Measurements from ENCODE around the gene DCTN5. TPM values are rescaled to one million over a fixed set of nuclear protein-coding genes. Genes with fewer than 3 reads are reported as not detected.

DCTN5 gene
- 10 to 100 TPM; 22.7 to 67.8 (median 43.1) TPM for total RNA-seq
- 10 to 100 TPM in 1 of 3 donors, 1 to 10 TPM in 2; 7.9 to 64.4 (median 9.8) TPM for polyA plus RNA-seq
- long read RNA-seq, donor 1, full-length matches to known transcripts = 72 of 72 reads
- long read RNA-seq, donor 1, partial matches to known transcripts = 0 of 72 reads
- long read RNA-seq, donor 1, other reads (novel, unspliced or antisense) = 0 of 72 reads
- long read RNA-seq, donor 2, full-length matches to known transcripts = 58 of 58 reads
- long read RNA-seq, donor 2, partial matches to known transcripts = 0 of 58 reads
- long read RNA-seq, donor 2, other reads (novel, unspliced or antisense) = 0 of 58 reads
- long read RNA-seq, donor 3, full-length matches to known transcripts = 32 of 32 reads
- long read RNA-seq, donor 3, partial matches to known transcripts = 0 of 32 reads
- long read RNA-seq, donor 3, other reads (novel, unspliced or antisense) = 0 of 32 reads
- long read RNA-seq, donor 4, full-length matches to known transcripts = 7 of 10 reads
- long read RNA-seq, donor 4, partial matches to known transcripts = 0 of 10 reads
- long read RNA-seq, donor 4, other reads (novel, unspliced or antisense) = 3 of 10 reads
- long read RNA-seq, donor 5, full-length matches to known transcripts = 33 of 40 reads
- long read RNA-seq, donor 5, partial matches to known transcripts = 1 of 40 reads
- long read RNA-seq, donor 5, other reads (novel, unspliced or antisense) = 6 of 40 reads
- long read RNA-seq, donor 6, full-length matches to known transcripts = 6 of 9 reads
- long read RNA-seq, donor 6, partial matches to known transcripts = 0 of 9 reads
- long read RNA-seq, donor 6, other reads (novel, unspliced or antisense) = 3 of 9 reads
- long read RNA-seq, donor 7, full-length matches to known transcripts = 24 of 24 reads
- long read RNA-seq, donor 7, partial matches to known transcripts = 0 of 24 reads
- long read RNA-seq, donor 7, other reads (novel, unspliced or antisense) = 0 of 24 reads
- long read RNA-seq, donor 8, full-length matches to known transcripts = 77 of 77 reads
- long read RNA-seq, donor 8, partial matches to known transcripts = 0 of 77 reads
- long read RNA-seq, donor 8, other reads (novel, unspliced or antisense) = 0 of 77 reads
- long read RNA-seq, donor 9, full-length matches to known transcripts = 35 of 35 reads
- long read RNA-seq, donor 9, partial matches to known transcripts = 0 of 35 reads
- long read RNA-seq, donor 9, other reads (novel, unspliced or antisense) = 0 of 35 reads
- long read RNA-seq, donor 10, full-length matches to known transcripts = 49 of 49 reads
- long read RNA-seq, donor 10, partial matches to known transcripts = 0 of 49 reads
- long read RNA-seq, donor 10, other reads (novel, unspliced or antisense) = 0 of 49 reads

DNA sequence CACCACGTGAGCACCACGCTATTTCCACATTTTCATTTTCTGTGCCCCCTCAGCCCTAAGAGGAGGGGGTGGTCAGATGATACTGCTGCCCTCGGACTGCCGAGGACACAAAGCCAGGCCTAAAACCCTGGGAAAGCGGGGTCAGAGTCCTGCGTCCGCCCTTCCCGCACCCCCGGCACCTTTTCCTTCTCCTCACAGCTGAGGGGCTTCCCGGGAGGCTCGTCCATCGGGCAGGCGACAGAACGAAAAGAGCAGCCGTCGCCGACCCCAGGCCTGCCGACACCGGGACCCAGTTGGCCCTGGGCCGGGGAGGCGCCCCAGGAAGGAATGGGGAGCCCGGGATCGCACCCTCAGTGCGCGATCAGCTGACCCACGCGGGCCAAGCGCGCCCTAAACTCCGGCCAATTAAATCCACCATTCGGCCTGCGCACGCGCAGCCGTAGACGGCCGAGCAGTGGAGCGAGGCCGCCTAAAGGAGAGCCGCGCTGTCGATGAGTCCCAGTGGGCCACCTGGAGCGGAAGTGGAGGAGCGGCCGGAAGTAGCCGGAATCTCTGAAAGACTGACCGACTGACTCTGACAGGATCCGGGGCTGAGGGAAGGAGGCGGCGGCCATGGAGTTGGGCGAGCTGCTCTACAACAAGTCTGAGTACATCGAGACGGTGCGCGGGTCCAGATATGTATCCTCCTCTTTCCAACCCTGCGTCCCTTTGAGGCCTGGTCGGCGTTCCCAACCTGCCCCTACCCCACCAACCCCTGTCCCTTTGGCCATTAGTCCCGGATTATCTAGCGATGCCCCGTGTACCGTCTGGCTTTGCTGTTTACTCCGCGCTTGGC is at the start of gene DCTN5, which contains the start of gene PALB2:
TSS of gene DCTN5 (plus strand) at position 536 of the 835 bp plus-strand sequence. CDS start at position 613, 77 bp downstream.
TSS of gene PALB2 (minus strand) at position 380 of the 835 bp plus-strand sequence. CDS start at position 227, 153 bp downstream.
- TF ChIP-seq, protein P1, sequence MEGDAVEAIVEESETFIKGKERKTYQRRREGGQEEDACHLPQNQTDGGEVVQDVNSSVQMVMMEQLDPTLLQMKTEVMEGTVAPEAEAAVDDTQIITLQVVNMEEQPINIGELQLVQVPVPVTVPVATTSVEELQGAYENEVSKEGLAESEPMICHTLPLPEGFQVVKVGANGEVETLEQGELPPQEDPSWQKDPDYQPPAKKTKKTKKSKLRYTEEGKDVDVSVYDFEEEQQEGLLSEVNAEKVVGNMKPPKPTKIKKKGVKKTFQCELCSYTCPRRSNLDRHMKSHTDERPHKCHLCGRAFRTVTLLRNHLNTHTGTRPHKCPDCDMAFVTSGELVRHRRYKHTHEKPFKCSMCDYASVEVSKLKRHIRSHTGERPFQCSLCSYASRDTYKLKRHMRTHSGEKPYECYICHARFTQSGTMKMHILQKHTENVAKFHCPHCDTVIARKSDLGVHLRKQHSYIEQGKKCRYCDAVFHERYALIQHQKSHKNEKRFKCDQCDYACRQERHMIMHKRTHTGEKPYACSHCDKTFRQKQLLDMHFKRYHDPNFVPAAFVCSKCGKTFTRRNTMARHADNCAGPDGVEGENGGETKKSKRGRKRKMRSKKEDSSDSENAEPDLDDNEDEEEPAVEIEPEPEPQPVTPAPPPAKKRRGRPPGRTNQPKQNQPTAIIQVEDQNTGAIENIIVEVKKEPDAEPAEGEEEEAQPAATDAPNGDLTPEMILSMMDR (IDR thresholded peaks at IDR 0.05) = no peak
- TF ChIP-seq POLR2A (IDR thresholded peaks at IDR 0.05) = peak in 1 of 2 donors; percentile 52
- no peaks in the 10 kb centered on the region for H3K9me3 ChIP-seq (replicated peaks in 1 of 3)
- DNase-seq = peak; percentile 90 to 97 (median 95)
- peak within 1 kb of the TSS in 4 of 5 donors; percentile 75 to 94 (median 81) for H3K27ac ChIP-seq
- H3K4me1 ChIP-seq (replicated peaks in 1 of 2) = peaks cover 15 to 21% of the 10 kb centered on the region in 2 donors
- intact Hi-C loops (cut with DNase I) = no loop called here
- H3K27me3 ChIP-seq = no peaks in the 10 kb centered on the region
- peaks cover 0 to 48% of the 10 kb centered on the region in 2 donors for H3K36me3 ChIP-seq (replicated peaks in 1 of 2)
- H3K4me3 ChIP-seq = peak within 1 kb of the TSS; percentile 86 to 100 (median 98)
- 0 to 1% (median 0%) methylated on average over 26 to 64 of the region's 64 CpGs for WGBS, 4 donors

DNA sequence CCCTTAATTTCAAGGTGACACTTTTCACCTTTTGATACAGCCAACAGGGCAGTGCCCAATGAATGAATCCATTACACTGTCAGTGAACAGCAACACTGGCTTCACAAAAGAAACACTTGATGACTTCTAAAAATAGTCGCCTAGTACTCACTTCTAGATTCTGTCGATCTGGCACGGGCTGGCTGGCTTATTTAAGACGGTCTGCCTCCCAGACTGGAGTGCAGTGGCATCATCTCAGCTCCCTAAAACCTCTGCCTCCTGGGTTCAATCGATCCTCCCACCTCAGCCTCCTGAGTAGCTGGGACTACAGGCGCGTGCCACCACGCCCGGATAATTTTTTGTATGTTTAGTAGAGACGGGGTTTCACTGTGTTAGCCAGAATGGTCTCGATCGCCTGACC is 47.1 kb upstream of the DCTN5 start:
- Histone ChIP-seq H3K27me3 (no peaks in the 10 kb centered on the region), H3K9me3 (replicated peaks in 1 of 3) (no peaks in the 10 kb centered on the region), H3K27ac (no peak overlapping the region), H3K4me3 (no peak overlapping the region), H3K36me3 (replicated peaks in 1 of 2) (peaks cover 0 to 36% of the 10 kb centered on the region in 2 donors), H3K4me1 (replicated peaks in 1 of 2) (peaks cover 12 to 17% of the 10 kb centered on the region in 2 donors)
- DNase-seq = no peak
- no peak for TF ChIP-seq POLR2A (IDR thresholded peaks at IDR 0.05)
- TF ChIP-seq, protein P1 (IDR thresholded peaks at IDR 0.05) = no peak
- 87 to 99% (median 96%) methylated on average over 9 to 12 of the region's 12 CpGs for WGBS, 4 donors
- intact Hi-C loops (cut with DNase I) = no loop called here

DNA sequence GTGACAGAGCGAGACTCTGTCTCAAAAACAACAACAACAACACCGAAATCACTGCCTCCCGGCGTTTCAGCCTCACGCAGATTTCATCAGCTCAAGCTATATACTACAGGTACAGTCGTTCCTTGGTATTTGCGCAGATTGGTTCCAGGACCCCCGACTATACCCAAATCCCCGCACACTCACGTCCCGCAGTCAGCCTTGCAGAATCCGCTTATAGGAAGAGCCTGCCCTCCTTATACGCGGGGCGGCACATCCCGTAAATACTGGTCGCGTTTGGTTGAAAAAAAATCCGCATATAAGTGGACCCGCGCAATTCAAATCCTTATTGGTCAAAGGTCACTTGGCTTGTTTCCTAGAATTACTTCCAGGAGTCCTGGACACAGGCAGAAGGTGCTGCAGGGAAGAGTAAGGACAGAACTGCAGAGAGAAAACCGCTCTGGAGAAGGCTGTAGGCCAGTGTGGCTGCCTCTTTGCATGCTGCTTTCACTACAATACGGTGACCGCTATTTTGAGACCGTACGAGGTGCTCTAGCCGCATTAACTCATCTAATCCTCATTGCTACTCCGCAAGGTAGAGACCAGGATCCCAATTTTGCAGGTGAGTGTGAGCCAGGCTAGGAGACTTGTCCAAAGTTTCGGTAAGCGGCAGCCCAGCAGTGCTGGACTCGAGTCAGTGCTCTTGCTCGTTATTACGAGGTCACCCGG is 45.9 kb upstream of the DCTN5 start:
- TF ChIP-seq POLR2A (IDR thresholded peaks at IDR 0.05) = no peak
- TF ChIP-seq, protein P1 (IDR thresholded peaks at IDR 0.05) = no peak
- Histone ChIP-seq H3K27me3 (no peaks in the 10 kb centered on the region), H3K27ac (peak overlapping the region in 4 of 5 donors; percentile 67 to 88 (median 74)), H3K4me1 (replicated peaks in 1 of 2) (peaks cover 12 to 17% of the 10 kb centered on the region in 2 donors), H3K36me3 (replicated peaks in 1 of 2) (peaks cover 0 to 24% of the 10 kb centered on the region in 2 donors), H3K9me3 (replicated peaks in 1 of 3) (no peaks in the 10 kb centered on the region), H3K4me3 (peak overlapping the region; percentile 81 to 98 (median 94))
- intact Hi-C loops (cut with DNase I) = no loop called here
- 13 to 25% (median 15%) methylated on average over 24 to 34 of the region's 34 CpGs for WGBS, 4 donors
- no peak for DNase-seq

All from adrenal gland (tissue), 19 donors.